ENCODE measurements around the gene MRPL37.

GRCh38 chr1:54249819-54250435 lies 50.0 kb downstream of the MRPL37 start:
- no peak for TF ChIP-seq EZH2 (IDR thresholded peaks at IDR 0.05; ENCODE audit: borderline replicate concordance, low read length)
- TF ChIP-seq, protein P1, sequence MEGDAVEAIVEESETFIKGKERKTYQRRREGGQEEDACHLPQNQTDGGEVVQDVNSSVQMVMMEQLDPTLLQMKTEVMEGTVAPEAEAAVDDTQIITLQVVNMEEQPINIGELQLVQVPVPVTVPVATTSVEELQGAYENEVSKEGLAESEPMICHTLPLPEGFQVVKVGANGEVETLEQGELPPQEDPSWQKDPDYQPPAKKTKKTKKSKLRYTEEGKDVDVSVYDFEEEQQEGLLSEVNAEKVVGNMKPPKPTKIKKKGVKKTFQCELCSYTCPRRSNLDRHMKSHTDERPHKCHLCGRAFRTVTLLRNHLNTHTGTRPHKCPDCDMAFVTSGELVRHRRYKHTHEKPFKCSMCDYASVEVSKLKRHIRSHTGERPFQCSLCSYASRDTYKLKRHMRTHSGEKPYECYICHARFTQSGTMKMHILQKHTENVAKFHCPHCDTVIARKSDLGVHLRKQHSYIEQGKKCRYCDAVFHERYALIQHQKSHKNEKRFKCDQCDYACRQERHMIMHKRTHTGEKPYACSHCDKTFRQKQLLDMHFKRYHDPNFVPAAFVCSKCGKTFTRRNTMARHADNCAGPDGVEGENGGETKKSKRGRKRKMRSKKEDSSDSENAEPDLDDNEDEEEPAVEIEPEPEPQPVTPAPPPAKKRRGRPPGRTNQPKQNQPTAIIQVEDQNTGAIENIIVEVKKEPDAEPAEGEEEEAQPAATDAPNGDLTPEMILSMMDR (conservative IDR thresholded peaks at IDR 0.05 in 1 of 2, IDR thresholded peaks at IDR 0.05 in 1 of 2; ENCODE audit: extremely low read depth in 1 of 2, insufficient read depth in 1 of 2, low read depth in 1 of 2, low read length in 2 of 2), result no peak

Data from mammary epithelial cell (primary cell).